K562 (cell line): ENCODE data around the gene PAIP2. TPM values are rescaled to one million over a fixed set of nuclear protein-coding genes. Genes with fewer than 3 reads are reported as not detected.
A peak's percentile ranks its signal among the peaks of the same experiment; 100 is the strongest.

Experiments used
- COPS2 ChIP-seq: fragments of 450-650 bp; conservative IDR thresholded peaks from 2 replicates; pipeline ENCODE4 v1.6.1; 2016; ENCODE audit warnings: mild to moderate bottlenecking, moderate library complexity
- CREM ChIP-seq: IDR thresholded peaks from 2 replicates; pipeline ENCODE4 v1.6.1; 2014; ENCODE audit warnings: antibody characterized with exemption, low read depth
- CTBP1 ChIP-seq: fragments of 450-650 bp; IDR thresholded peaks from 2 replicates; pipeline ENCODE4 v1.6.1; 2016; ENCODE audit warnings: borderline replicate concordance
- DACH1 ChIP-seq: fragments of 450-650 bp; IDR thresholded peaks from 2 replicates; pipeline ENCODE4 v1.6.1; 2018; ENCODE audit not compliant: partially characterized antibody
- FOXA1 ChIP-seq: fragments of 450-650 bp; IDR thresholded peaks from 2 replicates; pipeline ENCODE4 v1.6.1; 2016; ENCODE audit warnings: mild to moderate bottlenecking, borderline replicate concordance
- HDAC3 ChIP-seq: fragments of 450-650 bp; IDR thresholded peaks from 2 replicates; pipeline ENCODE4 v1.6.1; 2018; ENCODE audit warnings: borderline replicate concordance, mild to moderate bottlenecking, moderate library complexity; ENCODE audit not compliant: partially characterized antibody
- MTF1 ChIP-seq: fragments of 250-450 bp; sonication (Bioruptor Pico); IDR thresholded peaks from 2 replicates; pipeline ENCODE4 v1.9.0; 2021; ENCODE audit warnings: moderate library complexity, mild to moderate bottlenecking, inconsistent platforms, borderline replicate concordance
- NR3C1 ChIP-seq: sonication (generic); formaldehyde crosslinking; IDR thresholded peaks from 2 replicates; pipeline ENCODE4 v1.8.1; 2022; ENCODE audit warnings: missing genetic modification reagents
- POLR2A ChIP-seq: fragments of 450-650 bp; conservative IDR thresholded peaks from 2 replicates; pipeline ENCODE4 v1.6.1; 2016
- POU5F1 ChIP-seq: fragments of 150-350 bp; IDR thresholded peaks from 2 replicates; pipeline ENCODE4 v1.6.1; 2014; ENCODE audit warnings: borderline replicate concordance, low read length, low read depth, mild to moderate bottlenecking; ENCODE audit not compliant: partially characterized antibody
- RBM14 ChIP-seq: fragments of 200-400 bp; formaldehyde crosslinking; IDR thresholded peaks from 2 replicates; pipeline ENCODE4 v1.6.1; 2018; ENCODE audit warnings: low read depth, mild to moderate bottlenecking, low read length, moderate library complexity, borderline replicate concordance; ENCODE audit not compliant: insufficient read depth
- RBM17 ChIP-seq: fragments of 200-400 bp; formaldehyde crosslinking; IDR thresholded peaks from 2 replicates; pipeline ENCODE4 v1.6.1; 2017; ENCODE audit warnings: low read depth, mild to moderate bottlenecking, low read length, borderline replicate concordance
- RERE ChIP-seq: sonication (generic); formaldehyde crosslinking; IDR thresholded peaks from 2 replicates; pipeline ENCODE4 v1.8.0; 2023; ENCODE audit warnings: missing genetic modification reagents, mild to moderate bottlenecking, borderline replicate concordance
- TAF1 ChIP-seq: IDR thresholded peaks from 2 replicates; pipeline ENCODE4 v1.6.1; 2011; ENCODE audit warnings: mild to moderate bottlenecking, low read length, moderate library complexity; ENCODE audit not compliant: insufficient read depth, control insufficient read depth, severe bottlenecking; ENCODE audit errors: extremely low read depth
- ZNF134 ChIP-seq: fragments of 250-450 bp; sonication (Bioruptor Pico); conservative IDR thresholded peaks from 2 replicates; pipeline ENCODE4 v1.4.0; 2020
- ZNF175 ChIP-seq: fragments of 200-800 bp; sonication (Bioruptor generic); IDR thresholded peaks from 2 replicates; pipeline ENCODE4 v1.6.1; 2016; ENCODE audit warnings: low read depth, mild to moderate bottlenecking, missing genetic modification characterization, missing compliant biosample characterization
- ZNF316 ChIP-seq: fragments of 450-650 bp; IDR thresholded peaks from 2 replicates; pipeline ENCODE4 v1.6.1; 2016
- ZNF584 ChIP-seq: fragments of 200-800 bp; sonication (Bioruptor generic); IDR thresholded peaks from 2 replicates; pipeline ENCODE4 v1.6.1; 2016; ENCODE audit warnings: low read depth, mild to moderate bottlenecking, missing genetic modification characterization, missing compliant biosample characterization
- polyA plus RNA-seq, 8 experiments: library from polyadenylated mRNA; depleted of rRNA in 4 of 8; stranded (reverse) in 5 of 8; unstranded in 3 of 8; fragments of >200 nt; fragmentation: Nextera tagmentation in 2 of 8; fragmentation: Illumina TruSeq in 1 of 8; extraction: Ambion mirVana in 2 of 8; extraction: Trizol in 1 of 8; gene quantifications; 2 replicates each; pipeline versions ENCODE4 v1.2.1 to v1.2.3, GENCODE V29; 2011 to 2014; ENCODE audit warnings: inconsistent platforms in 1 of 8, missing spikeins in 1 of 8
- total RNA-seq, 7 experiments: library from RNA; depleted of rRNA in 6 of 7; stranded (reverse); fragments of >200 nt in 6 of 7; fragmentation: Illumina TruSeq in 2 of 7; extraction: Trizol in 2 of 7; gene quantifications; 2 replicates each; pipeline versions ENCODE4 v1.2.1 to v1.2.3, GENCODE V29; 2011 to 2021; ENCODE audit warnings: low replicate concordance in 1 of 7
- TF ChIP-seq, protein P1 (sequence below): fragments of 450-650 bp; IDR thresholded peaks from 2 replicates; pipeline ENCODE4 v1.6.1; 2016; ENCODE audit warnings: missing biosample characterization, missing genetic modification characterization
- TF ChIP-seq, protein P2 (sequence below): fragments of 250-450 bp; sonication (Bioruptor Pico); IDR thresholded peaks from 2 replicates; pipeline ENCODE4 v1.5.1; 2021; ENCODE audit warnings: mild to moderate bottlenecking

Gene PAIP2
- total and polyA plus RNA-seq, 9 of the 15 experiments (the other 6 are each of a cell fraction or from before 2014, with no cell fraction given) = 78.3 to 187 (median 128) TPM

DNA sequence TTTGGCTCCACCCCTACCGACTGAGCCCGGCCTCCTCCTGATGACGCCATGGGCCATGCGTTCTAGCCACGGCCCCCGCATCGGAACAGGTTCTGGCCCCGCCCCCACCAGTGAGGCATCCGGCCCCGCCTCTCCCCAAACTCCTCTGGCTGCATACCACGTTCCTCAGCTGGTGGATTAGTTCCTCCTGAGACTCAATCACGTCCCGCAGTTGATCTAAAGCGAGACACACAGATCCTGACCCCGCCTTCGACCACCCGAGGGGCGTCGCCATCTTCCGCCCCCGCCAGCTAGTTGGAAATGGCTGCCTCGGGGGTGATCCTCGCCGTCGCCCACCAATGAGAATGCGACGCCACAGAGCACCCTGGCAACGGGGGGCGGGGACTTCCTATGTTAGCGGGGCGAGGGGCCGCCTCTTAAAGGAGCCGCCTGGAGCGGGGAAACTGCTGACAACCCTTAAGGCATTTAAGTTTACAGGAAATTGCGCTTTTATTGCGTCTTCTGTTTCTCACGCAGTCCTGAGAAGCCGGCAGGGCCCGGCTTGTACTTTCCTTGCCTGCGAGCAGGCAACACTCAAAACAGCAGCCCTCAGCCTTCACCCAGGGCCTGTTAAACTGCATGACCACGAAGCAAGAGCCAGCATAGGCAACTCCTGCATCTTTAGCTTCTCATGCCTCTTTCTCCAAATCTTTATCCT lies 62.3 kb downstream of the PAIP2 start, which contains the start of gene SPATA24 (continued):
- TF ChIP-seq CREM = peak; percentile 90
- TF ChIP-seq POLR2A = peak; percentile 70
- peak; percentile 67 for TF ChIP-seq DACH1
- no peak for TF ChIP-seq FOXA1
- TF ChIP-seq ZNF175 (CRISPR knock-in tag) = peak; percentile 69
- no peak for TF ChIP-seq MTF1 (CRISPR knock-in tag)
- TF ChIP-seq TAF1 = no peak
- TF ChIP-seq ZNF584 (CRISPR knock-in tag) = no peak
- TF ChIP-seq CTBP1 = peak; percentile 76; the same call in 1 of the 2 replicates
- TF ChIP-seq, protein P1, sequence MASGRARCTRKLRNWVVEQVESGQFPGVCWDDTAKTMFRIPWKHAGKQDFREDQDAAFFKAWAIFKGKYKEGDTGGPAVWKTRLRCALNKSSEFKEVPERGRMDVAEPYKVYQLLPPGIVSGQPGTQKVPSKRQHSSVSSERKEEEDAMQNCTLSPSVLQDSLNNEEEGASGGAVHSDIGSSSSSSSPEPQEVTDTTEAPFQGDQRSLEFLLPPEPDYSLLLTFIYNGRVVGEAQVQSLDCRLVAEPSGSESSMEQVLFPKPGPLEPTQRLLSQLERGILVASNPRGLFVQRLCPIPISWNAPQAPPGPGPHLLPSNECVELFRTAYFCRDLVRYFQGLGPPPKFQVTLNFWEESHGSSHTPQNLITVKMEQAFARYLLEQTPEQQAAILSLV (tag) = no peak
- no peak for TF ChIP-seq RERE (CRISPR knock-in tag)
- no peak for TF ChIP-seq ZNF134 (CRISPR knock-in tag)
- TF ChIP-seq RBM17 = no peak
- TF ChIP-seq ZNF316 = peak; percentile 53; the same call in 1 of the 2 replicates
- no peak for TF ChIP-seq HDAC3
- TF ChIP-seq, protein P2, sequence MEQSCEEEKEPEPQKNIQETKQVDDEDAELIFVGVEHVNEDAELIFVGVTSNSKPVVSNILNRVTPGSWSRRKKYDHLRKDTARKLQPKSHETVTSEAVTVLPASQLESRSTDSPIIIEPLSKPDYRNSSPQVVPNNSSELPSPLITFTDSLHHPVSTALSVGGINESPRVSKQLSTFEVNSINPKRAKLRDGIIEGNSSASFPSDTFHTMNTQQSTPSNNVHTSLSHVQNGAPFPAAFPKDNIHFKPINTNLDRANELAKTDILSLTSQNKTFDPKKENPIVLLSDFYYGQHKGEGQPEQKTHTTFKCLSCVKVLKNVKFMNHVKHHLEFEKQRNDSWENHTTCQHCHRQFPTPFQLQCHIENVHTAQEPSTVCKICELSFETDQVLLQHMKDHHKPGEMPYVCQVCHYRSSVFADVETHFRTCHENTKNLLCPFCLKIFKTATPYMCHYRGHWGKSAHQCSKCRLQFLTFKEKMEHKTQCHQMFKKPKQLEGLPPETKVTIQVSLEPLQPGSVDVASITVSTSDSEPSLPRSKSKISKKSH (CRISPR knock-in tag) = no peak
- no peak for TF ChIP-seq POU5F1
- no peak for TF ChIP-seq RBM14
- TF ChIP-seq COPS2 = no peak
- TF ChIP-seq NR3C1 (CRISPR knock-in tag) = no peak
